ENCODE data around the gene PPIL4. TPM values are rescaled to one million over a fixed set of nuclear protein-coding genes. Genes with fewer than 3 reads are reported as not detected.

The PPIL4 gene
- total and polyA plus RNA-seq, 2 experiments from 2014 or later, result 35.1 to 47.3 TPM

- Histone ChIP-seq H4K20me1 (replicated peaks; ENCODE audit: insufficient read depth) (no peaks in the 10 kb centered on the region), H3K79me2 (replicated peaks; ENCODE audit: insufficient read depth) (no peaks in the 10 kb centered on the region), H3K27ac (ENCODE audit: low read depth) (no peak overlapping the region), H3K4me2 (no peak overlapping the region), H2AFZ (peak overlapping the region; percentile 96), H3K4me3 (no peak overlapping the region), H3K4me1 (ENCODE audit: insufficient read depth) (no peaks in the 10 kb centered on the region), H3F3A (replicated peaks; ENCODE audit: low read depth) (no peaks in the 10 kb centered on the region), H3K36me3 (ENCODE audit: insufficient read depth) (no peaks in the 10 kb centered on the region), H3K27me3 (ENCODE audit: insufficient read depth) (no peaks in the 10 kb centered on the region), H3K9me2 (ENCODE audit: insufficient read depth) (no peaks in the 10 kb centered on the region)
- DNase-seq (ENCODE audit: low spot score) (no peak), ATAC-seq (peak; percentile 16; the same call in 1 of the 3 replicates)
- H3K27ac Mint-ChIP-seq, result no peak overlapping the region
- TF ChIP-seq EZH2phosphoT487 (IDR thresholded peaks at IDR 0.05; ENCODE audit: unreplicated experiment) (no peak), NANOG (IDR thresholded peaks at IDR 0.05; ENCODE audit: borderline replicate concordance) (no peak), CTCF (conservative IDR thresholded peaks at IDR 0.05; ENCODE audit: low read depth in 2 of 2) (no peak), JUNB (IDR thresholded peaks at IDR 0.05; ENCODE audit: unreplicated experiment) (no peak), CREB1 (CRISPR knock-in tag; IDR thresholded peaks at IDR 0.05; ENCODE audit: low read depth) (no peak), ETS1 (IDR thresholded peaks at IDR 0.05) (no peak), EZH2 (IDR thresholded peaks at IDR 0.05; ENCODE audit: low read depth, unreplicated experiment) (no peak), STAT1 (IDR thresholded peaks at IDR 0.05; ENCODE audit: unreplicated experiment) (no peak), POLR2AphosphoS5 (IDR thresholded peaks at IDR 0.05; ENCODE audit: low read depth) (no peak), ZNF114 (CRISPR knock-in tag; IDR thresholded peaks at IDR 0.05) (no peak), ZNF331 (CRISPR knock-in tag; IDR thresholded peaks at IDR 0.05; ENCODE audit: low read depth) (no peak), REST (IDR thresholded peaks at IDR 0.05; ENCODE audit: unreplicated experiment) (no peak), ZNF462 (CRISPR knock-in tag; IDR thresholded peaks at IDR 0.05) (no peak)
- no peaks in the 10 kb centered on the region for H3K36me3 Mint-ChIP-seq (ENCODE audit: low read depth)
- H3K4me3 Mint-ChIP-seq, result no peak overlapping the region
- peaks cover 3% of the 10 kb centered on the region for H3K27me3 Mint-ChIP-seq (ENCODE audit: insufficient read depth, low read depth, poor library complexity)
- no peaks in the 10 kb centered on the region for H3K9me3 Mint-ChIP-seq
- H3K4me1 Mint-ChIP-seq, result peaks cover 11% of the 10 kb centered on the region
These were observed 65.2 kb downstream of the PPIL4 start for GRCh38 chr6:149480502-149481280.

Data from GM23338 (cell line).